Measurements from ENCODE around the gene OMP.

- no peak for TF ChIP-seq CTCF (conservative IDR thresholded peaks at IDR 0.05; ENCODE audit: low read length)
- no peak for TF ChIP-seq EZH2phosphoT487 (IDR thresholded peaks at IDR 0.05; ENCODE audit: borderline replicate concordance)
Observed at GRCh38 chr11:77131560-77131959, 28.9 kb downstream of the OMP start.
